MM.1S (cell line): ENCODE data around the gene RASGRF2.

Source experiments
- DNase-seq: peaks from one replicate; pipeline ENCODE4 v3.0.0-alpha.2; 2015
- H2AFZ ChIP-seq: fragments of 300-600 bp; sonication (generic); 2 replicates; pipeline ENCODE4 v1.6.0; 2016; ENCODE audit warnings: antibody characterized with exemption, low read length
- H3F3A ChIP-seq: fragments of 300-600 bp; sonication (generic); 2 replicates; pipeline ENCODE4 v1.6.1; 2016; ENCODE audit warnings: mild to moderate bottlenecking, antibody characterized with exemption, low read length, moderate library complexity, mixed read lengths; ENCODE audit not compliant: insufficient read depth
- H3K27ac ChIP-seq: fragments of 300-600 bp; sonication (generic); 2 replicates; pipeline ENCODE4 v1.5.1; 2016; ENCODE audit warnings: mild to moderate bottlenecking, low read length
- H3K27me3 ChIP-seq: fragments of 300-600 bp; sonication (generic); replicated peaks from 2 replicates; pipeline ENCODE4 v1.6.0; 2016; ENCODE audit warnings: low read length; ENCODE audit not compliant: insufficient read depth
- H3K36me3 ChIP-seq: fragments of 300-600 bp; sonication (generic); replicated peaks from 2 replicates; pipeline ENCODE4 v1.6.1; 2016; ENCODE audit warnings: mild to moderate bottlenecking, low read length, mixed read lengths; ENCODE audit not compliant: insufficient read depth
- H3K4me1 ChIP-seq: fragments of 300-600 bp; sonication (generic); 2 replicates; pipeline ENCODE4 v1.6.1; 2016; ENCODE audit warnings: low read length, mixed read lengths
- H3K4me2 ChIP-seq: fragments of 300-600 bp; sonication (generic); 2 replicates; pipeline ENCODE4 v1.6.0; 2016; ENCODE audit warnings: low read depth, low read length
- H3K4me3 ChIP-seq: fragments of 300-600 bp; sonication (generic); 2 replicates; pipeline ENCODE4 v1.5.1; 2016; ENCODE audit warnings: low read length, mixed read lengths
- H3K79me2 ChIP-seq: fragments of 300-600 bp; sonication (generic); 2 replicates; pipeline ENCODE4 v1.6.1; 2016; ENCODE audit warnings: mixed run types, low read length, mixed read lengths
- H3K9ac ChIP-seq: fragments of 300-600 bp; sonication (generic); 2 replicates; pipeline ENCODE4 v1.6.1; 2016; ENCODE audit warnings: low read length, mixed read lengths
- H3K9me2 ChIP-seq: fragments of 300-600 bp; sonication (generic); replicated peaks from 2 replicates; pipeline ENCODE4 v1.6.1; 2016; ENCODE audit warnings: mild to moderate bottlenecking, low read length, mixed read lengths; ENCODE audit not compliant: insufficient read depth
- H3K9me3 ChIP-seq: fragments of 300-600 bp; sonication (generic); replicated peaks from 2 replicates; pipeline ENCODE4 v1.6.1; 2016; ENCODE audit warnings: mild to moderate bottlenecking, low read length, mixed read lengths; ENCODE audit not compliant: insufficient read depth
- H4K20me1 ChIP-seq: fragments of 300-600 bp; sonication (generic); 2 replicates; pipeline ENCODE4 v1.6.1; 2016; ENCODE audit warnings: mild to moderate bottlenecking, low read length, moderate library complexity, mixed read lengths; ENCODE audit not compliant: insufficient read depth
- CTCF ChIP-seq: fragments of 300-600 bp; sonication (generic); IDR thresholded peaks from 2 replicates; pipeline ENCODE4 v1.5.1; 2016; ENCODE audit warnings: antibody characterized with exemption, low read length, mixed read lengths
- EZH2 ChIP-seq: fragments of 300-600 bp; sonication (generic); optimal IDR thresholded peaks from 2 replicates; pipeline ENCODE3; 2017; ENCODE audit warnings: low read depth, mild to moderate bottlenecking, antibody characterized with exemption, low read length, mixed read lengths
- EZH2phosphoT487 ChIP-seq: fragments of 300-600 bp; sonication (generic); IDR thresholded peaks from 2 replicates; pipeline ENCODE4 v1.6.1; 2018; ENCODE audit warnings: antibody characterized with exemption, low read length

The RASGRF2 gene

GRCh38 chr5:81021951-81022687 lies 62.0 kb downstream of the RASGRF2 start:
- no peak for TF ChIP-seq EZH2phosphoT487
- no peak for TF ChIP-seq EZH2
- no peak for TF ChIP-seq CTCF
- Histone ChIP-seq H3K36me3 (no peaks in the 10 kb centered on the region), H2AFZ (no peak overlapping the region), H3K4me1 (no peaks in the 10 kb centered on the region), H3K9me3 (no peaks in the 10 kb centered on the region), H3K27me3 (no peaks in the 10 kb centered on the region), H3K79me2 (no peaks in the 10 kb centered on the region), H3F3A (no peaks in the 10 kb centered on the region), H3K27ac (no peak overlapping the region), H3K4me2 (no peak overlapping the region), H3K4me3 (no peak overlapping the region), H3K9me2 (no peaks in the 10 kb centered on the region), H3K9ac (no peak overlapping the region), H4K20me1 (no peaks in the 10 kb centered on the region)
- no peak for DNase-seq

DNA sequence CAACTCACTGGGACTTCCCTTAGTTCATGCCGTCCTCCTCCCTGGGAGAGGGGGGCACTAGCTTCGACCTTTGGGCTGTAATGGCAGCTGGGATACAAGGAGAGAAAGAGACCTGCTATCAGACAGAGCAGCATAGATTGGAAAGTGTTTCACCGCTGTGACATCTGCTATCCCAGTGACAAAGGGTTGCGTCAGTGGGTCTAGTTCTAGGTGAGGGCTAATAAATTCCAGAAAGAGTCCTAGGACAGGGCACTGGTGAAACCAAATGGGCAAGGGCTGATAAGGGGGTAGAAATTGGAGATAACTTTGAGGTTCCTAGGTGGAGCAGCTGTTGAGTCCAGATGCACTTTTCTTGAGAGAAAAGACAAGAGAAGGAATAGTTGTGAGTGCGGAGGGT lies 62.5 kb downstream of the RASGRF2 start:
- Histone ChIP-seq H3K27me3 (no peaks in the 10 kb centered on the region), H4K20me1 (no peaks in the 10 kb centered on the region), H3K36me3 (no peaks in the 10 kb centered on the region), H3K4me3 (no peak overlapping the region), H3K79me2 (no peaks in the 10 kb centered on the region), H3K9ac (no peak overlapping the region), H3K27ac (no peak overlapping the region), H3K4me1 (no peaks in the 10 kb centered on the region), H3K9me2 (no peaks in the 10 kb centered on the region), H3K9me3 (no peaks in the 10 kb centered on the region), H2AFZ (no peak overlapping the region), H3F3A (no peaks in the 10 kb centered on the region), H3K4me2 (no peak overlapping the region)
- DNase-seq = no peak
- TF ChIP-seq EZH2phosphoT487 (no peak), EZH2 (no peak), CTCF (no peak)

DNA sequence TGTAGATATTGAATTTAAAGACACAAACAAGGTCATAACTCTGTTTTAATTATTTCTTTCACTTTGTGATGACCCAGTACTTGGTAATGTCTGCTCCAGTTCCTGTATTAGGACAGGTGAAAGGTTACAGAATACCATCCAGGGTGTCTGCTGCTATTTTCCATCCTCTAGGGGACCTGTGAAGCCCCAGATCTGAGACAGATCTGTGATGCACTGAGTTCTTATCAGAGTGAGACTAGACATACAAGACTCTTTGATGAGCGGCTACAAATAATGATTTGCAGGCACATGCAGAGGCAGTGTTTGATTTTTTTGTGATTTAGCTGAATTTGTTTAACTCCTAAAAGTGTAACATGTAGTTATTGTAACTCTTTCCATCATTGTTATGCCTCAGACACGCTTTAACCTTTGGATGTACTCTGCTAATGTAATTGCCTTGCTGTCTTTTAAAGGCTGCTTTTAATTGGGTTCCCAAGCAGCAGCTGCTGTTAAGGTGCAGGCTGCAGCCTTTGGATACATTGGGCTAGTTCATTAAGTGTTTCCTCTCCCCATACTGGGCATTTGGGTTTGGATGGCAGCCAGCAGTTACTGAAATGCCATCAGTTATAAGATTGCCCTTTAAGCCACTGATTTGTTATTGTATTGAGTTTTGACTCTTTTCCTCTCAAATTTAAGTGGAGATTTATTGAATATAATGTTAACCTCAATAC lies 63.3 kb downstream of the RASGRF2 start:
- no peaks in the 10 kb centered on the region for H3K79me2 ChIP-seq
- H3K9me3 ChIP-seq = no peaks in the 10 kb centered on the region
- H2AFZ ChIP-seq = no peak overlapping the region
- no peak for DNase-seq
- H3K36me3 ChIP-seq = no peaks in the 10 kb centered on the region
- no peaks in the 10 kb centered on the region for H3K4me1 ChIP-seq
- no peak overlapping the region for H3K4me3 ChIP-seq
- no peaks in the 10 kb centered on the region for H4K20me1 ChIP-seq
- no peak overlapping the region for H3K9ac ChIP-seq
- H3F3A ChIP-seq = no peaks in the 10 kb centered on the region
- no peaks in the 10 kb centered on the region for H3K27me3 ChIP-seq
- no peak overlapping the region for H3K4me2 ChIP-seq
- no peak overlapping the region for H3K27ac ChIP-seq
- TF ChIP-seq EZH2phosphoT487 (no peak), CTCF (no peak), EZH2 (no peak)
- no peaks in the 10 kb centered on the region for H3K9me2 ChIP-seq
